Measurements from ENCODE around the gene SNRPF.

Gene SNRPF

GRCh38 chr12:95909871-95910270, 51.1 kb downstream of the SNRPF start:
- H3K27ac Mint-ChIP-seq (ENCODE audit: low read depth) = no peak overlapping the region
- H3K4me1 Mint-ChIP-seq = no peaks in the 10 kb centered on the region
- H3K36me3 Mint-ChIP-seq (ENCODE audit: insufficient read depth) = no peaks in the 10 kb centered on the region
- DNase-seq (ENCODE audit: low spot score in 2 of 2) (no peak), ATAC-seq (replicated peaks; ENCODE audit: extremely low read depth, poor library complexity, severe bottlenecking) (no peak)
- H3K4me3 Mint-ChIP-seq = no peak overlapping the region
- H3K27me3 Mint-ChIP-seq = peaks cover 25% of the 10 kb centered on the region
- H3K9me3 Mint-ChIP-seq = no peaks in the 10 kb centered on the region

All from central memory CD8-positive, alpha-beta T cell (primary cell).